ENCODE results near the gene CPA4.

The CPA4 gene

GRCh38 chr7:130366564-130366963 is 73.6 kb downstream of the CPA4 start:
- DNase-seq = no peak

GRCh38 chr7:130367088-130367755 is 74.3 kb downstream of the CPA4 start:
- no peak for DNase-seq

- no peak for DNase-seq
Measured at GRCh38 chr7:130367836-130368746, 75.1 kb downstream of the CPA4 start.

- DNase-seq = no peak
Measured at GRCh38 chr7:130369110-130369711, 76.2 kb downstream of the CPA4 start.

- DNase-seq = no peak
Measured at GRCh38 chr7:130369831-130370550, 77.0 kb downstream of the CPA4 start.

GRCh38 chr7:130371046-130371445 is 78.1 kb downstream of the CPA4 start:
- DNase-seq = no peak

GRCh38 chr7:130372402-130373165 is 79.6 kb downstream of the CPA4 start:
- DNase-seq = no peak
